Activated T-cell treated with anti-CD3 and anti-CD28 coated beads, Interleukin-2, amount 50 U/mL, for 4 hours (primary cell): ENCODE data around the gene TFPT. TPM values are rescaled to one million over a fixed set of nuclear protein-coding genes. Genes with fewer than 3 reads are reported as not detected.
"Not testable (repeated sequence)": the region's sequence is repeated elsewhere in the genome, so short reads cannot be mapped to it uniquely, and the experiment has no call there.

Experiments used
- ATAC-seq, 2 donors: fragments of 200-7000 bp; cut with Tn5 transposase; one replicate each; pipeline ENCODE4 v1.10.0; 2021
- DNase-seq: peaks from one replicate; pipeline ENCODE4 v3.0.0-alpha.2; 2020
- H3K27me3 Mint-ChIP-seq: one replicate; pipeline ENCODE4 v1.8.0; 2021; ENCODE audit warnings: low read depth, mixed read lengths
- H3K36me3 Mint-ChIP-seq: one replicate; pipeline ENCODE4 v1.8.0; 2022; ENCODE audit warnings: mixed read lengths; ENCODE audit not compliant: insufficient read depth
- H3K4me1 Mint-ChIP-seq: one replicate; pipeline ENCODE4 v1.8.0; 2021; ENCODE audit warnings: low read depth, mixed read lengths
- H3K4me3 Mint-ChIP-seq: one replicate; pipeline ENCODE4 v1.8.0; 2021; ENCODE audit warnings: mild to moderate bottlenecking, moderate library complexity, mixed read lengths
- H3K9me3 Mint-ChIP-seq: one replicate; pipeline ENCODE4 v1.8.0; 2021; ENCODE audit warnings: mixed read lengths
- total RNA-seq, 3 donors: library from RNA; stranded (reverse); gene quantifications; one replicate each; pipeline ENCODE4 v1.2.1, GENCODE V29; 2021

The TFPT gene
- total RNA-seq, 3 donors from 2014 or later = 32.1 to 33.8 (median 33.0) TPM

DNA sequence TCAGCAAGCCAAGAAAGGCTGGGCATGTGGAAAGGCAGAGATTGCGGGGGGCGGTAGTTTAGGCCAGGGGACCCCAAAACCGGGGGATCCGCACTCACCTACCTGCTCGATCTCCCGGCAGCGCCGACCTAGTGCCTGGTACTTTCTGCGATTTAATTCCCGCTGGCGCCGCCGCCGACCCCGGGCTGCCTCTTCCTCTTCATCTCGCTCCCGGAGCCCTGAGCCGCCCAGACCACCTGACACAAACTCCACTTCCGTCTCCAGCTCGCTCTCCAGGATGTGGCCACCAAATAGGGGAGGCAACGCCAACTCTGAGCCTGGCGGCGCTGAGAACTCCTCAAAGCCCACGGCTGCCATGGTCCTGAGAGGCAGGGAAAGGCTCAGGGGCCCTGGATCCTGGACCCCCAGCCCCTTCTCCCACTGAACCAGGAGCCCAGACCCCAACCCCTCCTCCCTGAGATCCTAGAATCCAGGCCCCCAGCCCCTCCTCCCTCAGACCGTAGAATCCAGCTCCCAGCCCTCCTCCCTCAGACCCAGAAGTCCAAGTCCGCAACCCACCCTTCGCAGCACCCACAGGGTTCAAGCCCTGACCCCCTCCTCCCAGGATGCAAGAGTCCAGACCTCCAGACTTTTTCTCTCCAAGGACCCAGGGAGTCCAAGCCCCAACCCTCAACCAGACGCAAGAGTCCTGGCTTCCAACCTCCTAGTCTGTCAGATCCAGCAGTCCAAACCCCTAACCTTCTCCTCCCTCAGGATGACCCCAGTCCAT is 933 bp downstream of the TFPT start:
- Mint-ChIP-seq H3K4me1 (peaks cover 31% of the 10 kb centered on the region), H3K4me3 (peak overlapping the region; percentile 89), H3K9me3 (no peaks in the 10 kb centered on the region), H3K36me3 (peaks cover 12% of the 10 kb centered on the region), H3K27me3 (no peaks in the 10 kb centered on the region)
- ATAC-seq = peak; percentile 23 to 35
- no peak for DNase-seq

DNA sequence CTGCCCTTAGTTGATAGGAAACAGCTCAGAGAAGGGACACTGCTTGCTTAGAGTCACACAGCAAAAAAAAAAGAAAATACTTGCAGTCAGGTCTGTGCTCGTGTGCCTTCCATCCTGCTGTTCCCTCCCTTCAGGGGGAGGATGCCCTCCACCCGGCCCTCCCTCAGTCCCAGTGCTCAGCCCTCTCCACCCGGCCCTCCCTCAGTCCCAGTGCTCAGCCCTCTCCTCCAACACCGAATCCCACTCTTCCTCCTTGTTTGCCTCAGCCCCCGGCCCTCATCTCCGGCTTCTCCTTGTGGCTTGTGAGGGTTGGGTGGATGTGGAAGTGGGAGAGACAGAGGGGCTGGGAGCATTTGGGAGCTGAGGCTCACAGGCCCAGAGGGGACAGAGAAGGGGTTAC is 5.8 kb downstream of the TFPT start:
- H3K27me3 Mint-ChIP-seq = no peaks in the 10 kb centered on the region
- ATAC-seq (no peak), DNase-seq (no peak)
- H3K9me3 Mint-ChIP-seq = no peaks in the 10 kb centered on the region
- peaks cover 16% of the 10 kb centered on the region for H3K4me1 Mint-ChIP-seq
- no peak overlapping the region for H3K4me3 Mint-ChIP-seq
- H3K36me3 Mint-ChIP-seq = peaks cover 10% of the 10 kb centered on the region

DNA sequence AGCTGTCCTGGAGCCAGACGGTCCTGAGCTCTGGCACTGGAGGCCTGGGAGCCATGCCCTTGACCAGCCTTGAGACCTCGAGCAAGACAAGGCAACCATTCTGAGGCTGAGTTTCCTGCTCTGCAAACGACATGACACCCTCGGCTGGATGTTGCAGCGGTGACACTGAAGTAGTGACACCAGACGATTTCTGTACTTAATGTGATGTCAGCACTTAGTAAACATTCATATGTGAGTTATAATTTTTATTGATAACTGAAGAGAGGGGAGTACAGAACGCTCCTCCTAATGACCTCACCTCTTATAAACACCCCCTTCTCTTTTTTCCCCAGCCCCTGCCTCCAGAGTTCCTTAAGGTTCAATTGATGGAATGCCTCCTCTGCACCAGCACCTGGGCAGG is 7.0 kb downstream of the TFPT start:
- peaks cover 10% of the 10 kb centered on the region for H3K36me3 Mint-ChIP-seq
- ATAC-seq (no peak), DNase-seq (no peak)
- H3K4me3 Mint-ChIP-seq = no peak overlapping the region
- no peaks in the 10 kb centered on the region for H3K27me3 Mint-ChIP-seq
- H3K9me3 Mint-ChIP-seq = no peaks in the 10 kb centered on the region
- H3K4me1 Mint-ChIP-seq = peaks cover 11% of the 10 kb centered on the region

DNA sequence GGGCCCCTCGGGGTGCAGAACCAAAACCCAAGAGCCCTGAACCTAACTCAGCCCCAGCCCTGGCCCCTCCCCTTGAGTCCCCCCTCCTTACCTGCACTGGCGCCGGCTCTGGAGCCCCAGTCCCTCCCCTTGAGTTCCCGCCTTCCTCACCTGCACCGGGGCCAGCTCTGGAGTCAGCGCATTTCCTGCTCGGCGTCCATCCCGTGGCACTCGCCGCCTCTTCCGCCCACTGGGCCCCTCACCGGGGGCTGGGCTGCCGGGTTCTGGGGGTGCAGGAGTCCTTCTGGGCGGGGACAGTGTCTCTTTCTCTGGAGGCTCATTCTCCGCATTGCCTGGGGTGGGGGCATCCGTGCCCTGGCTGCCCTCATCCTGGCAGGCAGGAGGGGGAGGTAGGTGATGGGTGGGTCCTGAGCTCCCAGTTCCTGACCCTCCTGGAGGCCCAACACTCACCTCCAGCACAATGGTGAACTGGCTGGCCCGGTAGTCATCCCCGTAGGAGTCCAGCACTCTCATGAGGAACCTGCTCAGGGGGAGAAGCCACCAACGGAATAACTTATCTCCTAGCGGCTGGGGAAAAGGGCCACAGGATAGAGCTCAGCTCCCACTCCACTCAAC is 7.5 kb downstream of the TFPT start:
- H3K4me1 Mint-ChIP-seq = peaks cover 13% of the 10 kb centered on the region
- H3K27me3 Mint-ChIP-seq = no peaks in the 10 kb centered on the region
- H3K4me3 Mint-ChIP-seq = no peak overlapping the region
- peaks cover 10% of the 10 kb centered on the region for H3K36me3 Mint-ChIP-seq
- no peak for ATAC-seq
- no peaks in the 10 kb centered on the region for H3K9me3 Mint-ChIP-seq
- no peak for DNase-seq

DNA sequence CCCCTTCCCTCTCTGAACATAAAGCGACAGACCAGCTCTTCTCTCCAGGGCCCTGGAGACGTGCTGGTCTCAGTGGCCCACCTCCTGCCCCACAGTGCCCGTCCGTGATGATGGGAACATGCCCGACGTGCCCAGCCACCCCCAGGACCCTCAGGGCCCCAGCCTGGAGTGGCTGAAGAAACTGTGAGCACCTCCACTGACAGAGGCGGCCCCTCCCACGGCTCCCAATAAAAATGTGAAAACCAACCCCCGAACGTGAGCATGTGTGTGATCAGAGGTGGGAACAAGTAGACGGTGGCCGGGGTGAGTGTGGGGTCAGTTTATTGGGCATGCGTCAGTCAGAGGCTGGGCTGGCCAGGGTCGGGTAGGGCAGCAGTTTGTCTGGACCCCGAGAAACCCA is 8.7 kb downstream of the TFPT start:
- no peaks in the 10 kb centered on the region for H3K27me3 Mint-ChIP-seq
- no peak for ATAC-seq
- H3K4me3 Mint-ChIP-seq = no peak overlapping the region
- no peak for DNase-seq
- no peaks in the 10 kb centered on the region for H3K9me3 Mint-ChIP-seq
- H3K4me1 Mint-ChIP-seq = peaks cover 19% of the 10 kb centered on the region
- H3K36me3 Mint-ChIP-seq = peaks cover 10% of the 10 kb centered on the region

DNA sequence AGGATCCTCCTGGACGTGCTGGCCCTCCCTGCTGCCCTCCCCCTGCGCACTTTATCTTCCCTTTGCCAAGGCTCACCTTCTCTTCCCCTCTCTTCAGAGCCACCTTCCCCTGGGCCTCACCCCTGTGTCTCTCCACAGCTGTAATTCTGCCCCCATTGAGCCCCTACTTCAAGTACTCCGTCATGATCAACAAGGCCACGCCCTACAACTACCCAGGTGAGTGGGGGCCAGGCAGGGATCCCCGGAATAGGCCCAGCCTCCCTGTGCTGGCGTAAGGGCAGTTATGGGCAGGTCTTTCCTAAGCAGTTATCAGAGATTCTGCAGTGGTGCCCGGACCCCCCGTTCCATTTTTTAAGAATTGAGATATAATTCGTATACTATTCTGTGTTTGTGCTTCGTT is 9.7 kb downstream of the TFPT start:
- DNase-seq (no peak), ATAC-seq (no peak)
- peaks cover 8% of the 10 kb centered on the region for H3K36me3 Mint-ChIP-seq
- H3K4me1 Mint-ChIP-seq = peaks cover 17% of the 10 kb centered on the region
- H3K9me3 Mint-ChIP-seq = no peaks in the 10 kb centered on the region
- H3K4me3 Mint-ChIP-seq = peak overlapping the region; percentile 40
- no peaks in the 10 kb centered on the region for H3K27me3 Mint-ChIP-seq

DNA sequence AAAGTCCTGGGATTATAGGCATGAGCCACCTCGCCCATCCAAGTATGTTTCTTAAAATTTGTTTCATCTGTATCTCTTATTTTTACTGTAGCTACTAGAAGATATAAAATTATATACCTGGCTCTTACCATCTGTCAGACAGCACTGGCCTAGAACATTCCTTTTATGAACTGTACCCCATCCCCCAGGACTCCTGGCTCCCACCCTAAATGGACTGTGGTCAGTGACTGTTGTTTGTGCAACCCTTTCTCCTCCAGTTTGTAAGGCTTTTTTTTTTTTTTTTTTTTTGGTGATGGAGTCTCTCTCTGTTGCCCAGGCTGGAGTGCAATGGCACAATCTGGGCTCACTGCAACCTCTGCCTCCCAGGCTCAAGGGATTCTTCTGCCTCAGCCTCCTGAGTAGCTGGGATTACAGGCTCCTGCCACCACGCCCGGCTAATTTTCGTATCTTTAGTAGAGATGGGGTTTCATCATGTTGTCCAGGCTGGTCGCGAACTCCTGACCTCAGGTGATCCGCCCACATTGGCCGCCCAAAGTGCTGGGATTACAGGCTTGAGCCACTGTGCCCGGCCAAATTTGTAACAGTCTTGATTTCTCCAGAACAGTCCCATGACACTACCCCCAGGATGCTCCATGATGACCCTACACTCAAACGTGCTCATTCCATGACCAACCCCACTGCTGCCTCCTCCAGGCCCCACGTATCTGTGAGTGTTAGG is 10.3 kb downstream of the TFPT start:
- Mint-ChIP-seq H3K4me1 (peaks cover 15% of the 10 kb centered on the region), H3K27me3 (no peaks in the 10 kb centered on the region), H3K9me3 (no peaks in the 10 kb centered on the region), H3K36me3 (peaks cover 5% of the 10 kb centered on the region), H3K4me3 (no peak overlapping the region)
- DNase-seq (no peak), ATAC-seq (no peak)

DNA sequence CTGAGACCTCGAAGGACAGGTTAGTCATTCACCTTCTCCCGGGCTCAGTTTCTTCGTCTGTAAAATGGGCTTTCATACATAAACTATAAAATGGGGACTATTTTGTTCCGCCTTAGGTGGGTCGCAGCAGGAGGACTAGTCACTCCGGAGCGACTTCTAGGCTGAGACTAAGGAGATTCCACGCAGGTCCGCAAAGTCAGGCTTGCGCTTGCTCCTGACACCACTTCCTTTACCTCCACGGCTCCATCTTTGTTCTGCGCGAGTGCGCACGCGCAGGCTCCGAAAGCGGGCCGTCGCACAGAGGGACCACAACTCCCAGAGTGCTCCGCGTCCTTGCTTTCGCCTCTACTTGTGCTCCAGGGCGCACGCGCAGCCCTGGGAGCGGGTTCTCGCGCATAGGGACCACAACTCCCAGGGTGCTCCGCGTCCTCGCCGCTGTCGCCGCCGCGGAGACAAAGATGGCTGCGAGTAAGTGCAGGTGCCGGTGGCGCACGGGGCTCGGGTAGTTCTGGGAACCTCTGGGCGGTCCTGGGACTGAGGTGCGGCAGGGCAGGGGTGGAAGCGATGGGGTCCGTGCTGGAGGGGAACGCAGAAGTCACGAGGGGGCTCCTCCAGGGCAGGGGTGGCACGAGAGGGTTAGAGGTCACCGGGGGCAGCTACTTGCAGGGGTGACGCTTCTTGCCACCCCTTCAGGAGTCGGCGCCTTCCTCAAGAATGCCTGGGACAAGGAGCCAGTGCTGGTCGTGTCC is 12.9 kb downstream of the TFPT start, which contains the start of gene NDUFA3:
Gene NDUFA3, plus strand, starts transcription at position 435 of the 749 bp plus-strand sequence. Its CDS starts 24 bp downstream, at position 459.
- Mint-ChIP-seq H3K4me3 (peak within 1 kb of the TSS; percentile 98), H3K4me1 (peaks cover 15% of the 10 kb centered on the region), H3K36me3 (peaks cover 5% of the 10 kb centered on the region), H3K9me3 (no peaks in the 10 kb centered on the region), H3K27me3 (no peaks in the 10 kb centered on the region)
- peak; percentile 98 to 99 for ATAC-seq
- peak; percentile 94 for DNase-seq

DNA sequence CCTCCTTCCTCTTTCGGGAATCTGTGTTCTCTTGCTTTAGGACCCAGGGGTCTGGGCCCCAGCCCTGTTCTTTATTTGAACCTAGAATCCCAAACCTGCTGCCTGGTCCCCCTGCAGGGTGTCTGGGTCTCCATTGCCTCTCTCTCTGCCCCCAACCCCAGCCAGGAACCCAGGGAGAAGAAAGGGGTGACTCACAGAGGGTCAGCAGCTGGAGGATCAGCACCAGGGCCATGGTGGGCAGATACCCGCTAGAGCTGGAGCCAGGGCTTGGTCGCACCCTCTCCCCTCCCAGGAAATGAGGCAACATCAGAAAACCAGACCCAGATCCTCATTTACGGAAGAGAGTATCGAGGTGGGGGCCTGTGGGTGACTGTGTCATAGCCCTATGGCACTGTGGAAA is 14.9 kb downstream of the TFPT start, which contains the start of gene OSCAR:
Gene OSCAR, minus strand, starts transcription at position 243 of the 400 bp plus-strand sequence. Its CDS starts 11 bp downstream, at position 232.
- ATAC-seq (no peak), DNase-seq (no peak)
- Mint-ChIP-seq H3K9me3 (no peaks in the 10 kb centered on the region), H3K27me3 (peaks cover 4% of the 10 kb centered on the region), H3K36me3 (no peaks in the 10 kb centered on the region), H3K4me3 (no peak within 1 kb of the TSS), H3K4me1 (peaks cover 21% of the 10 kb centered on the region)

DNA sequence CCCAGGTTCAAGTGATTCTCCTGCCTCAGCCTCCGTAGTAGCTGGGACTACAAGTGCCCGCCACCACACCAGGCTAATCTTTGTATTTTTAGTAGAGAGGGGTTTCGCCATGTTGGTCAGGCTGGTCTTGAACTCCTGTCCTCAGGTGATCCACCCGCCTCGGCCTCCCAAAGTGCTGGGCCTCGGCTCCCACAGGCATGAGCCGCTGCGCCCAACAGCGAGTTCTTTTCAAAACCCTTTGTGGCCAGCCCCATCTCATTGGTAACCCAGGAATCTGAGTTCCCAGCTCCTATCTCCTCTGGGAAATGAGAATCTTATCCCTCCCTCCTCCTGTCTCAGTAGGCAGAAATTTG is 15.6 kb downstream of the TFPT start:
- H3K4me1 Mint-ChIP-seq = peaks cover 21% of the 10 kb centered on the region
- not testable (repeated sequence) for H3K4me3 Mint-ChIP-seq, H3K36me3 Mint-ChIP-seq, DNase-seq, H3K27me3 Mint-ChIP-seq, H3K9me3 Mint-ChIP-seq, ATAC-seq

DNA sequence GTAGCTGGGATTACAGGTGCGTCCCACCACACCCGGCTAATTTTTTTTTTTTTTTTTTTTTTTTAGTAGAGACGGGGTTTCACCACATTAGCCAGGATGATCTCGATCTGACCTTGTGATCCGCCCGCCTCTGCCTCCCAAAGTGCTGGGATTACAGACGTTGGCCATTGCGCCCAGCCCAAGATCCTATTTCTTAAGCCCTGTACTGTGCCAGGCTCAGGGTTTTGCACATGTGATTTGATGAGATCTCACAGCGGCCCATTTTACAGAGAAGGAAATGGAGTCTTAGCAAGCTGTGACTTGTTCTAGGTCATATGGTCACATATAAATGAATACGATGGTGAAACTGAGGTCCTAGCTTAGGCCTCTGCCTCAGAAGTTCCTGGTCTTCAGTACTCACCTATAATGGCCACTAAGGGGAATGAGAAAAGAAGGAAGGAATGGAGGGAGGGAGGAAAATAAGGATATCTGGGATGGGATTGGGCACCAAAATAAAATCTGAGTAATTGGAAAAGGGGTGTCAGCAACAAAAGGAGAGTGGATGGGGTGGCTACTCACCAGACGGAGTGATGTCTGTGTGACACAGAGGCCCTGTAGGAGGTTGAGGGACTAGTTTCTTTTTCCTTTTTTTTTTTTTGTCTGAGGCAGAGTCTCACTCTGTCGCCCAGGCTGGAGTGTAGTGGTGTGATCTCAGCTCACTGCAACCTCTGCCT is 16.1 kb downstream of the TFPT start:
- no peaks in the 10 kb centered on the region for H3K9me3 Mint-ChIP-seq
- ATAC-seq = no peak
- DNase-seq = no peak
- no peaks in the 10 kb centered on the region for H3K36me3 Mint-ChIP-seq
- H3K4me3 Mint-ChIP-seq = no peak overlapping the region
- peaks cover 6% of the 10 kb centered on the region for H3K27me3 Mint-ChIP-seq
- peaks cover 19% of the 10 kb centered on the region for H3K4me1 Mint-ChIP-seq

DNA sequence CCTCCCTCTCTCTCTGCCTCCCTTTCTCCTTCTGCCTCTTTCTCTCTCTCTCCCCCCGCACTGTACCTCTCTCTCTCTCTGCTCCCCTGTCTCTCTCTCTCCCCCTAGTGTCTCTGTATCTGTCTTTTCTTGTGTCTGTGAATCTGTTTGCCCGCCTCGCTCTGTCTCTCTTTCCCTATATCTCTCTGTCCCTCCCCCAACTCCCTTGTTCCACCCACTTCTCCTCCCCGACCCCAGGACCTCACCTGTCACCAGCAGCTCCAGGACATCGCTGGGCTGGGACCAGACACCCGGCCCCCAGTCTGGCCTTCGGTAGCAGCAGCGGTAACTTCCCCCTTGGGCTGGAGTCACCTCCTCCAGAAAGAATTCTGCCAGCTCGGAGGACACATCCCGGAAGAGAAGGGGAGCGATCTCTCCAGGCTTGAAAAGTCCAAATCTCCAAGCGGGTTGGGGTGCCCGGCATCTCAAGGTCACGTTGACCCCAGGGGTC is 18.8 kb downstream of the TFPT start:
- DNase-seq = no peak
- Mint-ChIP-seq H3K4me1 (peaks cover 8% of the 10 kb centered on the region), H3K36me3 (no peaks in the 10 kb centered on the region), H3K4me3 (peak overlapping the region; percentile 43), H3K9me3 (no peaks in the 10 kb centered on the region), H3K27me3 (peaks cover 19% of the 10 kb centered on the region)
- peak; percentile 44 to 66 for ATAC-seq

DNA sequence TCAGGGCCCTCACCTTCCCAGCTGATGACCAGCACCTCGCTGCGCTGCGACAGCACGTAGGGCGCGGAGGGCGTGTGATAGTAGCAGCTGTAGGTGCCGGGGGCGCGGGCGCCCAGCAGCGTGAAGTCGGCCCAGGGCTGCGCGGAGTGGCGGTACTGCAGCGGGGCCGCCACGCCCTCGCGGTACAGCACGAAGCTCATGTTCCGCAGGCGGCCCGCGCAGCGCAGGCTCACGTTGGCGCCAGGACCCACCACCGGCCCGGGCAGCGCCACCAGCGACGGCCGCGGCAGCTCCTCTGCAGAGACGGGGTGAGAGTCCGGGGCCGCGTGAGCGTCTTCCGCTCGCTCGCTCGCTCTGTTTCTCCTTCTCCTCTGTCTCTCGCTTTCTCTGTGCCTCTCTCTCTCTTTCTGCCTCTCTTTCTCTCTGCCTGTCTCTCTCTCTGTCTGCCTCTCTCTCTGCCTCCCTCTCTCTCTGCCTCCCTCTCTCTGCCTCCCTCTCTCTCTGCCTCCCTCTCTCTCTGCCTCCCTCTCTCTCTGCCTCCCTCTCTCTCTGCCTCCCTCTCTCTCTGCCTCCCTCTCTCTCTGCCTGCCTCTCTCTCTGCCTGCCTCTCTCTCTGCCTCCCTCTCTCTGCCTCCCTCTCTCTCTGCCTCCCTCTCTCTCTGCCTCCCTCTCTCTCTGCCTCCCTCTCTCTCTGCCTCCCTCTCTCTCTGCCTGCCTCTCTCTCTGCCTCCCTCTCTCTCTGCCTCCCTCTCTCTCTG is 19.4 kb downstream of the TFPT start:
- H3K9me3 Mint-ChIP-seq, H3K36me3 Mint-ChIP-seq, H3K4me1 Mint-ChIP-seq: not testable (repeated sequence)
- Mint-ChIP-seq H3K27me3 (peaks cover 23% of the 10 kb centered on the region), H3K4me3 (peak overlapping the region; percentile 66)
- peak; percentile 89 to 91 for ATAC-seq
- peak; percentile 40 for DNase-seq
